HEK293 (cell line): Measurements from ENCODE around the gene PRTFDC1.
A peak's percentile ranks its signal among the peaks of the same experiment; 100 is the strongest.

Source experiments
- CTCF ChIA-PET: fragments of 350-600 bp; formaldehyde crosslinking; extraction: SDS; loops from one replicate; lab custom pipeline; 2021; ENCODE audit warnings: antibody characterized with exemption; lab: Yijun Ruan, JAX
- POLR2A ChIA-PET: fragments of 300-600 bp; formaldehyde crosslinking; extraction: SDS; loops from one replicate; lab custom pipeline; 2020; ENCODE audit warnings: antibody characterized with exemption, inconsistent platforms; lab: Yijun Ruan, JAX
- H3K27ac ChIP-seq: fragments of 200-500 bp; sonication (Bioruptor generic); 2 replicates; pipeline ENCODE4 v1.5.1; 2014; ENCODE audit warnings: low read depth, low read length, control low read depth, inconsistent platforms; ENCODE audit errors: extremely low read depth
- H3K36me3 ChIP-seq, 2 experiments: fragments of 200-500 bp in 1 of 2; sonication (Bioruptor generic) in 1 of 2; 1 replicate in 1 of 2; 2 replicates in 1 of 2; pipeline ENCODE4 v1.5.1; 2014 to 2017; ENCODE audit warnings: inconsistent platforms in 2 of 2, low read length in 2 of 2; ENCODE audit not compliant: control insufficient read depth in 2 of 2, insufficient read depth in 1 of 2
- H3K4me1 ChIP-seq: fragments of 200-500 bp; sonication (Bioruptor generic); 2 replicates; pipeline ENCODE4 v1.5.1; 2014; ENCODE audit warnings: mild to moderate bottlenecking, low read length, inconsistent platforms; ENCODE audit not compliant: control insufficient read depth, insufficient read depth
- H3K4me3 ChIP-seq: 2 replicates; pipeline ENCODE4 v1.5.1; 2011; ENCODE audit warnings: low read depth, mild to moderate bottlenecking, control low read depth, low read length, moderate library complexity
- H3K9me3 ChIP-seq: fragments of 200-500 bp; sonication (Bioruptor generic); 2 replicates; pipeline ENCODE4 v1.5.1; 2014; ENCODE audit warnings: low read depth, low read length, inconsistent platforms; ENCODE audit not compliant: control insufficient read depth, insufficient read depth
- PRDM4 ChIP-seq: fragments of 450-650 bp; formaldehyde crosslinking; IDR thresholded peaks from 2 replicates; pipeline ENCODE4 v1.5.1; 2017; ENCODE audit warnings: missing biosample characterization, missing genetic modification characterization
- SP7 ChIP-seq: fragments of 450-650 bp; formaldehyde crosslinking; IDR thresholded peaks from 2 replicates; pipeline ENCODE4 v1.5.1; 2016; ENCODE audit warnings: missing biosample characterization, missing genetic modification characterization
- YY1 ChIP-seq: fragments of 450-650 bp; formaldehyde crosslinking; IDR thresholded peaks from 2 replicates; pipeline ENCODE4 v1.5.1; 2018; ENCODE audit warnings: missing biosample characterization, missing genetic modification characterization
- YY2 ChIP-seq: fragments of 450-650 bp; formaldehyde crosslinking; IDR thresholded peaks from 2 replicates; pipeline ENCODE4 v1.5.1; 2016; ENCODE audit warnings: missing biosample characterization, missing genetic modification characterization
- ZNF133 ChIP-seq: fragments of 450-650 bp; formaldehyde crosslinking; IDR thresholded peaks from 2 replicates; pipeline ENCODE4 v1.5.1; 2016; ENCODE audit warnings: missing biosample characterization, missing genetic modification characterization
- ZNF155 ChIP-seq: fragments of 450-650 bp; formaldehyde crosslinking; IDR thresholded peaks from 2 replicates; pipeline ENCODE4 v1.5.1; 2016; ENCODE audit warnings: missing biosample characterization, missing genetic modification characterization
- ZNF16 ChIP-seq: fragments of 450-650 bp; formaldehyde crosslinking; IDR thresholded peaks from 2 replicates; pipeline ENCODE4 v1.5.1; 2016; ENCODE audit warnings: low read depth, missing biosample characterization, missing genetic modification characterization
- ZNF184 ChIP-seq: fragments of 450-650 bp; IDR thresholded peaks from 2 replicates; pipeline ENCODE4 v1.5.1; 2018; ENCODE audit warnings: missing biosample characterization, mild to moderate bottlenecking, missing genetic modification characterization
- ZNF274 ChIP-seq, 2 experiments: fragments of 200-500 bp in 1 of 2; fragments of 450-650 bp in 1 of 2; sonication (Bioruptor generic) in 1 of 2; formaldehyde crosslinking in 1 of 2; IDR thresholded peaks; 2 replicates each; pipeline versions ENCODE4 v1.5.1 to v1.6.1; 2014 to 2016; ENCODE audit warnings: borderline replicate concordance in 1 of 2, inconsistent platforms in 1 of 2, low read length in 1 of 2, missing biosample characterization in 1 of 2, missing genetic modification characterization in 1 of 2
- ZNF341 ChIP-seq: fragments of 450-650 bp; formaldehyde crosslinking; IDR thresholded peaks from 2 replicates; pipeline ENCODE4; 2016; ENCODE audit warnings: low read depth, missing biosample characterization, missing genetic modification characterization
- ZNF366 ChIP-seq: fragments of 450-650 bp; formaldehyde crosslinking; conservative IDR thresholded peaks from 2 replicates; pipeline ENCODE4 v1.5.1; 2016; ENCODE audit warnings: missing biosample characterization, missing genetic modification characterization
- ZNF423 ChIP-seq: fragments of 450-650 bp; formaldehyde crosslinking; IDR thresholded peaks from 2 replicates; pipeline ENCODE4 v1.5.1; 2016; ENCODE audit warnings: missing biosample characterization, missing genetic modification characterization
- ZNF473 ChIP-seq: fragments of 450-650 bp; formaldehyde crosslinking; IDR thresholded peaks from 2 replicates; pipeline ENCODE4 v1.5.1; 2017; ENCODE audit warnings: missing biosample characterization, missing genetic modification characterization
- ZNF645 ChIP-seq: fragments of 450-650 bp; formaldehyde crosslinking; IDR thresholded peaks from 2 replicates; pipeline ENCODE4; 2016; ENCODE audit warnings: missing biosample characterization, missing genetic modification characterization
- ZNF707 ChIP-seq: fragments of 450-650 bp; formaldehyde crosslinking; IDR thresholded peaks from 2 replicates; pipeline ENCODE4 v1.5.1; 2016; ENCODE audit warnings: missing biosample characterization, missing genetic modification characterization
- ZNF747 ChIP-seq: fragments of 450-650 bp; formaldehyde crosslinking; IDR thresholded peaks from 2 replicates; pipeline ENCODE4 v1.5.1; 2016; ENCODE audit warnings: missing biosample characterization, missing genetic modification characterization
- ZNF776 ChIP-seq: fragments of 450-650 bp; formaldehyde crosslinking; IDR thresholded peaks from 2 replicates; pipeline ENCODE4 v1.5.0; 2017; ENCODE audit warnings: missing biosample characterization, missing genetic modification characterization, borderline replicate concordance
- TF ChIP-seq, protein P1 (sequence below): fragments of 450-650 bp; formaldehyde crosslinking; IDR thresholded peaks from 2 replicates; pipeline ENCODE4 v1.5.1; 2016; ENCODE audit warnings: missing biosample characterization, missing genetic modification characterization, borderline replicate concordance

Gene PRTFDC1

GRCh38 chr10:24821986-24822385 is 130.4 kb downstream of the PRTFDC1 start:
- no peaks in the 10 kb centered on the region for H3K36me3 ChIP-seq
- H3K27ac ChIP-seq: no peak overlapping the region
- TF ChIP-seq ZNF341 (tag by site-specific recombination): no peak
- no peak for TF ChIP-seq YY2
- 0 out of 2 replicates have a peak, but pooled peaks have one; percentile 30 for TF ChIP-seq ZNF366 (tag by site-specific recombination)
- ChIA-PET POLR2A (no interaction called here), CTCF (no interaction called here)
- no peaks in the 10 kb centered on the region for H3K9me3 ChIP-seq
- no peak overlapping the region for H3K4me3 ChIP-seq
- H3K4me1 ChIP-seq: no peaks in the 10 kb centered on the region

DNA sequence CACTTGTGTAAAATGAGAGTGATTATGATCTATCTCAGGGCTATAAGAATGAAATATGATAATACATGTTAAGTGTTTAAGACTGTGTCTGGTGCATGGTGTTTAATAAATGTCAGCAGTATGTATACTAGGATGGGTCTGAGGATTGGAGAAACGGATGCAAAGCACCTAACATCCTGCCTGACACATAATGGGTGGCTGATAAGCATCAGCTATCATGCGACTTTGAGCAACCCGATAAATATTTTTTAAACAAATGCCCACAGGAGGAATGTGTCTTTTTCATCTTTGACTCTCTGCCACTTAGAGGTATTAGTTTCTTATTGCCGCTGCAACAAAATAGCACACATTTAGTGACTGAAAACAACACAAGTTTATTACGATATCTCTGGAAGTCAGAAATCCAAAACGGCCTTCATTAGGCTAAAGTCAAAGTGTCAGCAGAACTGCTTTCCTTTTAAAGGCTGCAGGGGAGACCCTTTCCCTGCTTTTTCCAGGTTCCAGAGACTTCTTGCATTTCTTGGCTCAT is 135.5 kb downstream of the PRTFDC1 start:
- Histone ChIP-seq H3K4me1 (no peaks in the 10 kb centered on the region), H3K4me3 (no peak overlapping the region), H3K27ac (no peak overlapping the region), H3K36me3 (no peaks in the 10 kb centered on the region), H3K9me3 (no peaks in the 10 kb centered on the region)
- CTCF ChIA-PET: interaction anchor here (0.7 to 0.9 kb wide), 2 partner anchors 34 to 174 kb away, joined by 3 to 5 read pairs; no protein-coding TSS in a partner anchor
- POLR2A ChIA-PET: no interaction called here
- TF ChIP-seq SP7 (tag by site-specific recombination): no peak
- TF ChIP-seq, protein P1, sequence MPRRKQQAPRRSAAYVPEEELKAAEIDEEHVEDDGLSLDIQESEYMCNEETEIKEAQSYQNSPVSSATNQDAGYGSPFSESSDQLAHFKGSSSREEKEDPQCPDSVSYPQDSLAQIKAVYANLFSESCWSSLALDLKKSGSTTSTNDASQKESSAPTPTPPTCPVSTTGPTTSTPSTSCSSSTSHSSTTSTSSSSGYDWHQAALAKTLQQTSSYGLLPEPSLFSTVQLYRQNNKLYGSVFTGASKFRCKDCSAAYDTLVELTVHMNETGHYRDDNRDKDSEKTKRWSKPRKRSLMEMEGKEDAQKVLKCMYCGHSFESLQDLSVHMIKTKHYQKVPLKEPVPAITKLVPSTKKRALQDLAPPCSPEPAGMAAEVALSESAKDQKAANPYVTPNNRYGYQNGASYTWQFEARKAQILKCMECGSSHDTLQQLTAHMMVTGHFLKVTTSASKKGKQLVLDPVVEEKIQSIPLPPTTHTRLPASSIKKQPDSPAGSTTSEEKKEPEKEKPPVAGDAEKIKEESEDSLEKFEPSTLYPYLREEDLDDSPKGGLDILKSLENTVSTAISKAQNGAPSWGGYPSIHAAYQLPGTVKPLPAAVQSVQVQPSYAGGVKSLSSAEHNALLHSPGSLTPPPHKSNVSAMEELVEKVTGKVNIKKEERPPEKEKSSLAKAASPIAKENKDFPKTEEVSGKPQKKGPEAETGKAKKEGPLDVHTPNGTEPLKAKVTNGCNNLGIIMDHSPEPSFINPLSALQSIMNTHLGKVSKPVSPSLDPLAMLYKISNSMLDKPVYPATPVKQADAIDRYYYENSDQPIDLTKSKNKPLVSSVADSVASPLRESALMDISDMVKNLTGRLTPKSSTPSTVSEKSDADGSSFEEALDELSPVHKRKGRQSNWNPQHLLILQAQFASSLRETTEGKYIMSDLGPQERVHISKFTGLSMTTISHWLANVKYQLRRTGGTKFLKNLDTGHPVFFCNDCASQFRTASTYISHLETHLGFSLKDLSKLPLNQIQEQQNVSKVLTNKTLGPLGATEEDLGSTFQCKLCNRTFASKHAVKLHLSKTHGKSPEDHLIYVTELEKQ (tag by site-specific recombination): no peak
- no peak for TF ChIP-seq ZNF184 (tag by site-specific recombination)
- TF ChIP-seq ZNF707: no peak
- TF ChIP-seq ZNF776: no peak
- TF ChIP-seq ZNF747: no peak
- no peak for TF ChIP-seq PRDM4 (tag by site-specific recombination)
- TF ChIP-seq ZNF155 (tag by site-specific recombination): no peak
- no peak for TF ChIP-seq ZNF133 (tag by site-specific recombination)
- no peak for TF ChIP-seq ZNF423
- TF ChIP-seq ZNF473 (tag by site-specific recombination): no peak
- TF ChIP-seq ZNF274 (IDR thresholded peaks at IDR 0.05; ENCODE audit: low read length): no peak
- no peak for TF ChIP-seq ZNF274 (tag by site-specific recombination; IDR thresholded peaks at IDR 0.05; ENCODE audit: borderline replicate concordance)
- no peak for TF ChIP-seq ZNF16 (tag by site-specific recombination)
- TF ChIP-seq ZNF645 (tag by site-specific recombination): no peak
- TF ChIP-seq YY1 (tag by site-specific recombination): no peak
